Endothelial cell (in vitro differentiated cells): ENCODE data around the gene PDS5B. TPM values are rescaled to one million over a fixed set of nuclear protein-coding genes. Genes with fewer than 3 reads are reported as not detected.

Source experiments
- DNase-seq: peaks from one replicate; pipeline ENCODE4 v3.0.0; 2021; ENCODE audit warnings: low spot score
- H3K27ac Mint-ChIP-seq: one replicate; pipeline ENCODE4 v1.8.0; 2021; ENCODE audit warnings: mixed read lengths, inconsistent platforms; ENCODE audit not compliant: unreplicated experiment
- H3K27me3 Mint-ChIP-seq: one replicate; pipeline ENCODE4 v1.8.0; 2021; ENCODE audit warnings: mild to moderate bottlenecking, moderate library complexity, mixed read lengths, inconsistent platforms; ENCODE audit not compliant: unreplicated experiment
- H3K36me3 Mint-ChIP-seq: one replicate; pipeline ENCODE4 v1.8.0; 2021; ENCODE audit warnings: mild to moderate bottlenecking, low read depth, mixed read lengths, inconsistent platforms; ENCODE audit not compliant: unreplicated experiment
- H3K4me1 Mint-ChIP-seq: one replicate; pipeline ENCODE4 v1.8.0; 2021; ENCODE audit warnings: mild to moderate bottlenecking, mixed read lengths, inconsistent platforms; ENCODE audit not compliant: unreplicated experiment
- H3K4me3 Mint-ChIP-seq: one replicate; pipeline ENCODE4 v1.8.0; 2021; ENCODE audit warnings: mild to moderate bottlenecking, mixed read lengths, inconsistent platforms; ENCODE audit not compliant: unreplicated experiment
- H3K9me3 Mint-ChIP-seq: one replicate; pipeline ENCODE4 v1.8.0; 2021; ENCODE audit warnings: mixed read lengths, inconsistent platforms; ENCODE audit not compliant: unreplicated experiment
- CTCF ChIP-seq: fragments of 200-600 bp; sonication (generic); IDR thresholded peaks from one replicate; pipeline ENCODE4 v1.5.0; 2021; ENCODE audit warnings: antibody characterized with exemption; ENCODE audit not compliant: unreplicated experiment
- total RNA-seq: library from RNA; stranded (reverse); fragmentation: NEBNext Ultra II Directional; extraction: Animal tissue kit (Norgen Biotek cat#: 25700); gene quantifications from one replicate; pipeline ENCODE4 v1.2.1, GENCODE V29; 2021; ENCODE audit not compliant: unreplicated experiment

PDS5B gene
- total RNA-seq, 1 donor from 2014 or later, result 72.3 TPM

DNA sequence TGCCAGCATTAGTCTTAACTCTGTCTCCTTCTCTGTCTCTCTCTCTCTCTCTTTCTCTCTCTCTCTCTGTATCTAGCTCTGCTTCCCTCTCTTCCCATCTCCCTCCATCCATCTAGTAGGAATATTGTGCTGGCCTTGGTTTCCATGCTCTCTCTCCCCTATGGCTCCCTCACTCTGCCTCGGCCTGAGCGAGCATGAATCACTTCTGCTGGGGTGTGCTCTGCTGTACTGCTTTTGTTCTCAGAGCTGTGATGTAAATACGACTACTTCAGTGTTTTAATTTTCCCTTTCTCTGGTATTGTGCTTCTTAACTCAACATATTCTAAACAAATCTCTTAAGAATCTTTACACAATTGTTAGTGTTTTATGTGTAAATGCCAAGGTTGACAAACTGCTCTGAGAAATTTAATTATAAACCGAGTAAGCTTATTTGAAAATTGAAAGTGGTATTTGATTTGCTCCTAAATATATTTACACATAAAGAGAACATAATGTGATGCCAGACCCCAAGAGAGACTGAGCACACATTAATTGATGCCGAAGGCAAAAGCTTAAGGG is 218.5 kb downstream of the PDS5B start:
- Mint-ChIP-seq H3K4me1 (no peaks in the 10 kb centered on the region), H3K27ac (no peak overlapping the region), H3K36me3 (no peaks in the 10 kb centered on the region), H3K9me3 (no peaks in the 10 kb centered on the region), H3K27me3 (peaks cover 2% of the 10 kb centered on the region), H3K4me3 (no peak overlapping the region)
- DNase-seq, result no peak
- no peak for TF ChIP-seq CTCF

GRCh38 chr13:32811297-32811800 is 225.1 kb downstream of the PDS5B start:
- Mint-ChIP-seq H3K9me3 (no peaks in the 10 kb centered on the region), H3K4me3 (no peak overlapping the region), H3K4me1 (peaks cover 5% of the 10 kb centered on the region), H3K36me3 (no peaks in the 10 kb centered on the region), H3K27ac (no peak overlapping the region), H3K27me3 (peaks cover 2% of the 10 kb centered on the region)
- TF ChIP-seq CTCF, result no peak
- no peak for DNase-seq

DNA sequence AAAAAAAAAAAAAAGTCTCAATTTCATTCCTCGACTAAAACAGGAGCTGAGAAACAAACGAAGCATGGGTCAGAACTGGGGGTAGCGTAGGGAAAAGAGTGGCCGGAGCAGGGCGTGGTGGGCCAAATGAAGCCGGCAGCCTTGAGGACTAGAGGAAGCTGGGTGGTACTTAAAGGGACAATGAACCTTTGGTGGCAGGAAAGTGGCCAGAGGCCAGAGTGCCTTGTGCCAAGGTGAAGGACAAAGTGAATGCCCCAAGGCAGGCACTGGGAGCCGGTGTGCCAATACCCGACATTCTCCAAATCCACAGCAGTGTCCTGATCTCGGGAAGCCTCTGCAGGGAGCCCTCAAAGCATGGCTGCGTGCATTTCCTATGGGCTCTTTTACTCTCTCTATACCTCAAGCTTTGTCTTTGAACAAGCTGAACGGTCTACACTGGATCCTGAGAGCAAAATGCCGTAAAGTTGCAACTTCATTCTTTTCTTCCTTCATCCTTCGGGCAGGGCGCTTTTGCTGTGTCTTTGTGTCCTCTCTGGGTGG is 235.0 kb downstream of the PDS5B start:
- no peaks in the 10 kb centered on the region for H3K9me3 Mint-ChIP-seq
- H3K4me3 Mint-ChIP-seq, result no peak overlapping the region
- H3K4me1 Mint-ChIP-seq, result peaks cover 2% of the 10 kb centered on the region
- no peaks in the 10 kb centered on the region for H3K36me3 Mint-ChIP-seq
- TF ChIP-seq CTCF, result no peak
- DNase-seq, result no peak
- peaks cover 3% of the 10 kb centered on the region for H3K27me3 Mint-ChIP-seq
- no peak overlapping the region for H3K27ac Mint-ChIP-seq

GRCh38 chr13:32822771-32823170 is 236.5 kb downstream of the PDS5B start:
- Mint-ChIP-seq H3K4me1 (peaks cover 2% of the 10 kb centered on the region), H3K27me3 (peaks cover 3% of the 10 kb centered on the region), H3K4me3 (no peak overlapping the region), H3K27ac (no peak overlapping the region), H3K9me3 (no peaks in the 10 kb centered on the region), H3K36me3 (no peaks in the 10 kb centered on the region)
- no peak for DNase-seq
- TF ChIP-seq CTCF, result no peak

DNA sequence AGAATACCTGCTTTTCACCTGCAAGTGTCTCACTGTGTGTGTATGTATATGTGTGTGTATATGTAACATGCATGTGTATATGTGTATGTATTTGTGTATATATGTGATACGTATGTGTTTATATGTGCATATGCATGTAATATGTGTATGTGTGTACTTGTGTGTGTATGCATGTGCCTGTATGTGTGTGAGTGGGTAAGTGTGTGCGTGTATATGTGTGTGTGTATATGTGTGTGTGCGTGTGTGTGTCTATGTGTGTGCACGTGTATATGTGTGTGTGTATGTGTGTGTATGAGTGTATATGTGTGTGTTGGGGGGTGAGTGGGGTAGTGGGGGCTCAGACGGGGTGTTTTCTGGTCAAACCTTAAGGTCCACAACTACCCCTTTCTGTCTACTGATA is 237.3 kb downstream of the PDS5B start:
- Mint-ChIP-seq H3K9me3 (no peaks in the 10 kb centered on the region), H3K27ac (no peak overlapping the region), H3K4me3 (no peak overlapping the region), H3K36me3 (no peaks in the 10 kb centered on the region), H3K27me3 (peaks cover 3% of the 10 kb centered on the region), H3K4me1 (peaks cover 2% of the 10 kb centered on the region)
- no peak for DNase-seq
- TF ChIP-seq CTCF, result no peak
